Liver (tissue), 3 donors: ENCODE data around the gene CHRD.

Experiments used
- CTCF ChIP-seq: fragments of 150-350 bp; IDR thresholded peaks from 2 replicates; pipeline ENCODE4 v1.5.1; 2017; ENCODE audit warnings: improper control_type of control experiment, low read depth, low read length; ENCODE audit not compliant: missing input control
- GABPA ChIP-seq, 2 donors: IDR thresholded peaks in 1 of 2; conservative IDR thresholded peaks in 1 of 2; 2 replicates each; pipeline ENCODE4 v1.6.1; 2016; ENCODE audit warnings: antibody characterized with exemption in 2 of 2, mild to moderate bottlenecking in 1 of 2, moderate library complexity in 1 of 2
- JUND ChIP-seq, 2 donors: IDR thresholded peaks; 2 replicates each; pipeline ENCODE4 v1.6.1; 2016; ENCODE audit warnings: antibody characterized with exemption in 2 of 2
- MAX ChIP-seq: IDR thresholded peaks from 2 replicates; pipeline ENCODE4 v1.6.1; 2016; ENCODE audit warnings: antibody characterized with exemption
- REST ChIP-seq: IDR thresholded peaks from 2 replicates; pipeline ENCODE4 v1.6.1; 2016; ENCODE audit warnings: antibody characterized with exemption, mild to moderate bottlenecking
- SP1 ChIP-seq: IDR thresholded peaks from 2 replicates; pipeline ENCODE4 v1.6.1; 2018; ENCODE audit warnings: antibody characterized with exemption, mild to moderate bottlenecking
- TAF1 ChIP-seq: conservative IDR thresholded peaks from 2 replicates; pipeline ENCODE4 v1.6.1; 2016; ENCODE audit warnings: antibody characterized with exemption, mild to moderate bottlenecking
- YY1 ChIP-seq: IDR thresholded peaks from 2 replicates; pipeline ENCODE4 v1.6.1; 2016; ENCODE audit warnings: antibody characterized with exemption, mild to moderate bottlenecking
- ZBTB33 ChIP-seq: IDR thresholded peaks from 2 replicates; pipeline ENCODE4 v1.6.1; 2016; ENCODE audit warnings: antibody characterized with exemption
- donor health status: healthy.
- donor health status: healthy.

GRCh38 chr3:184382326-184383032, 2.6 kb downstream of the CHRD start:
- TF ChIP-seq TAF1: no peak
- TF ChIP-seq CTCF: no peak
- no peak for TF ChIP-seq SP1
- TF ChIP-seq JUND (IDR thresholded peaks at IDR 0.05): no peak
- no peak for TF ChIP-seq ZBTB33
- no peak for TF ChIP-seq MAX
- no peak for TF ChIP-seq GABPA (IDR thresholded peaks at IDR 0.05 in 1 of 2, conservative IDR thresholded peaks at IDR 0.05 in 1 of 2)
- no peak for TF ChIP-seq REST
- no peak for TF ChIP-seq YY1
